Stimulated activated CD4-positive, alpha-beta T cell treated with anti-CD3 and anti-CD28 coated beads, Interleukin-15, amount 100 ng/mL, for 24 hours (primary cell): ENCODE results near the gene RUNX3.
"Not testable (repeated sequence)": the region's sequence is repeated elsewhere in the genome, so short reads cannot be mapped to it uniquely, and the experiment has no call there.

ENCODE experiments used
- DNase-seq: peaks from one replicate; pipeline ENCODE4 v3.0.0-alpha.2; 2020

The RUNX3 gene

DNA sequence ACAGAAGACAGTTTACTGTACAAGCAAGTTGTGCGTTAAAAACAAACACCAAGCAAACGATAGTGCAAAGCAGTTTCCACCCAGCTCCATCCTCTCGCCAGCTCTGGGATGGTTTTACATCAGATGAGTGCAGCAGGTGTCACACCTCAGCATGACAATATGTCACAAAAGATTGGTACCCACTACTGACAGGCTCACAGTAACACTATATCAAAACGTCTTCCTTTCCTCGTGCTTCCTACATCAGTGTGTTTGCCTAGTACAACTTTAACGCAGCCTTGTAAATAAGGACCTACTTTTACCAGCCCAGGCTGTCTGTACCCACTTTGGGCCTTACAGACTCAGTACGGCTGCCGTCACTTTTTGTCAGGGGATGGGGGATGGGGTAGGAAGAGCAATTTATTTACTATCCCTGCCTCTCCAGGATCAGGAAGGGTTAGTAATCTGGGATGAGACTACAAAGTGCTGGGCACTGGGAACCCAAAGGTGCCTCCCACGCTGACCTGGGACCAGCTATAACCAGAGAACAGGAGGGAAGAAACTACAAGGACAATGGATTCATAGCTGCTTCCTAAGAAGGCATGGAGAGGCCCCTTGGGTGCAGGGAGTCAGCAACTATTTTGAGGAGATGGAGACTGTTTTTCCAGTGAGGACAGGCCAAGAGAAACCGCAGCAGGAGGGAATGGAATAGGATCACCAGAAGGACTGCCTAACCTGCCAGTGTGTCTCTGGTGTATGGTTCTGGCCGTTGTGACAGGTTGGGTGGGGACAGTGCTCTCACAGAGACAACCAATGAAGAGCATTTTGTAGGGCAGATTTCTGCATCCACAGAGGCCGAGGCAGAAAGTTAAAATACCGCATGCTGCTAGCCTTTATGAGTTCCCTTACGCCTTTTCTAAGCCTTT is 30.2 kb downstream of the RUNX3 start:
- peak; percentile 25 for DNase-seq

GRCh38 chr1:24898909-24899439 is 31.1 kb downstream of the RUNX3 start:
- peak; percentile 52 for DNase-seq

DNA sequence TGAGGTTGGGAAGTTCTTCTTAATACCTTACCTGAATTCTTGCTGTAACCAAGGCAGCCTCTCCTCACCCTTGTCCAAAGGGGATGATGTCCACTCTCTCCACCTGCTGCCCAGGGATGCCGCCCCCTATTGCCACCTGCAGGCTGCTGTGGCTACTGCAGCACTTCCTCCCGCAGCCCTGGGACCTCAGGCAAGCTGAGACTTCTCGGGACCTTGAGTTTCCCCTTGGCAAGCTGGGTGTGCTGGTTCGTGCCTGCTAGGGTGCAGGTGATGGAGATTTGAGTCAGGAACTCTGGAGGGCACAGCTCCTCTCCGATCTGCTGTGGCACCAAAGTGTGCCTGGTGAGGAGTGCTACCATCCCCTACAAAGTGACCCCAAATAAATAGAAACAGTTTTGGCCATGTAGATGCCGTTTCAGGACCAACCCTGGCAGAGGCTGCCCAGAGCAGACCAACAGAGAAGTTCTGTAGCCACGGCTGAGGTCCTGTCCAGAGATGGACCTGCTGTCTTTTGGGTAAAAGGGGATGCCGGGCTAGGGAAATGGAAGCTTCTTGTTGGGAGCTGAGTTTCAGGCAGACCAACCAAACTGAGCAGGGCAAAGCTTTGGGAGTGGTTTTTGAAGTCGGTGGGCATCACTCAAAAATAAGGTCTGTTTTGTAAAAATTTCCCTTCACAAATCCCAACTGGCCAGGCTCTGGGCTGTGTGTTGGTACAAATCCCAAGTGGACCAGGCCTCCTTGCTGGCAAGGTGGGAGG is 31.7 kb downstream of the RUNX3 start:
- DNase-seq: peak; percentile 72

- peak; percentile 18 for DNase-seq
Observed at GRCh38 chr1:24897263-24898151, 32.6 kb downstream of the RUNX3 start.

GRCh38 chr1:24896596-24897262 is 33.3 kb downstream of the RUNX3 start:
- DNase-seq: no peak

DNA sequence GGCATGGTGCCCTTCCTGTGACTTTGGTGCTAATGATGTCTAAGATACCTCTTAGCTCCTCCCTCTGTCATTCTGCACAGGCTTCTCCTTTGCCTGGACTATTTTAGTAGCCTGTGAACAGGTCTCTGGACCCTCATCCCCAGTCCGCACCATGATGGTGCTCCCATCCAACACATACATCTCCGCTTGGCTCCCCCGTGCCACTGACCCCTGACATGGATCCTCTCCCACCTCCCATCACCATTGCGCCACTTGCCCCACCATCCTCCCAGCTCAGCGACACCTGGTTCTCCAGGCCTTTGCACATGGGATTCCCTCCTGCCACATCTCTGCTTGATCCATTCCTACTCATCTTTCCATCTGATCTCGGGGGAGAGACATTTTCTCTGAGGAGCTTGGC is 33.9 kb downstream of the RUNX3 start:
- no peak for DNase-seq

- DNase-seq: no peak
Observed at GRCh38 chr1:24895511-24895910, 34.6 kb downstream of the RUNX3 start.

DNA sequence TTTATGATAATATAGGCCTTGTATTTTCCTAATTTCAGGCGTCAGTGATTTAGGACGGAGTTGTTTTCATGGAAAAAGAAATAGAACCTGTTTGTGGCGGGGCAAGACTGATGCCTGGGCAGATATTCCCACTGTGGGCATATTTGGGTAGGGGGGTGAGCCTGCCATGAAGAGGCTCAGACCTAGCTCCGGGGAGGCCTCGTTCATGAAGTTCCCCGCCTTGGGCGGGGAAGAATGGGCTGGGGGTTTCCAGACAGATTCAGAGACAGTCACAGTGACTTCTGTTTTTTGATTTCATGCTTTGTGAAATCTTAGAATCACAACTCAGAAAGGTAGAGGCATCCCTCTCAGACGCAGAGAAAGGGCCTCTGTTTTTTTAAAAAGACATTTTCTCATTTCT is 36.1 kb downstream of the RUNX3 start:
- no peak for DNase-seq

- DNase-seq: no peak
Observed at GRCh38 chr1:24893431-24893830, 36.6 kb downstream of the RUNX3 start.

- no peak for DNase-seq
Observed at GRCh38 chr1:24892188-24893153, 37.6 kb downstream of the RUNX3 start.

GRCh38 chr1:24891367-24891766 is 38.7 kb downstream of the RUNX3 start:
- DNase-seq: not testable (repeated sequence)

DNA sequence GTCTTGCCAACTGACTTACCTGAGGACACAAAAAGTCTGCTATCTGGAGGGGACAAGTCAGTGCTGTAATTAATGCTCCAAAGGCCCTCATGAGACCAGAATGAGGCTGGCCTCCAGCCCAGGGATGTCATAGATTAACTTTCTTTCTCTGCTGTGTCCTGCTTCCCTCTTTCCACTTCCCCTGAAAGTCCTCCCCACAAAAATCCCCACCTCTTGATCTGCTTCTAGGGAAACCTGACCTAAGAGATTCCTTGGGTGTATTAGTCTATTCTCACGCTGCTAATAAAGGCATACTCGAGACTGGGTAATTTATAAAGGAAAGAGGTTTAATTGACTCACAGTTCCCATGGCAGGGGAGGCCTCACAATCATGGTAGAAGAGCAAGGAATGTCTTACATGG is 39.2 kb downstream of the RUNX3 start:
- DNase-seq: no peak

- DNase-seq: no peak
Observed at GRCh38 chr1:24888971-24889676, 41.0 kb downstream of the RUNX3 start.

GRCh38 chr1:24888061-24888970 is 41.8 kb downstream of the RUNX3 start:
- no peak for DNase-seq

DNA sequence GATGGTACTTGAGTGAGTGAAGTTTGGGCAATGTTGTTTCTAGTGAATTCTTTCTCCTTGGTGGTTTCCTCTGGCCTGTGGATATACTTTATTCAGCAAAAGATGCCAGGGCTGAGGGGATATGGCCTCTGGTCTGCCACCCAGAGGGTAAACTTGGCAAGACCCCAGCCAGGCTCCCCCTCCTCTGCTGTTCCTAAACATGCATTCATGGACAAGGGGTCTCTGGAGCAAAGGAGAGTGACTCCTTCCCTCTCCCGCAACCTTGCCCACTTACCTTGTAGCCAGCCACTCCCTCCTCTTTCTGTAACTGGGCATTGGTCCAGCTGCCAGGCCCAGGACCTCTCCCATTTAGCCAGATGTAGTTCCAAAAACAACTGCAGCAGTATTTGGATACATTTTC is 43.8 kb downstream of the RUNX3 start:
- no peak for DNase-seq

- DNase-seq: no peak
Observed at GRCh38 chr1:24884751-24885150, 45.3 kb downstream of the RUNX3 start.

- no peak for DNase-seq
Observed at GRCh38 chr1:24881034-24881433, 49.0 kb downstream of the RUNX3 start.

- no peak for DNase-seq
Observed at GRCh38 chr1:24878775-24879742, 51.0 kb downstream of the RUNX3 start.
